ENCODE data around the gene RAPGEF6.

DNA sequence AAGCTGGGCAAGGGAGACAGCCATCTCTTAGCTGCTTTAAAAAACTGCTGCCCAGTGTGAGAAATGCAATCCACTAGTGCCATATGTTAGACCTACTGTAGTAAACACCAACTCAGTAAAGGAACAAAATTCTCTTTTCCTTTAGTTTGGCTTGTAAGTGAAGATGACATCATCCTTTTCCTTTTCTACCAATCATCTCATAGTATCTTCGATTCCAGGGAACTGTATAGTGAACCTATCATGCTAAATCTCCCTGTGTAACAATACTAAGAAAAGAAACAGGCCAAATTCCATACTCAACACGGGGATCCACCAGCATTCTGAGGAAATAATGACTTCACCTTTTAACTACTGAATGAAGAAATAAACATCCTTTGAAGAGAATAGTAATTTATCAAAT is 100.1 kb downstream of the RAPGEF6 start:
- TF ChIP-seq, protein P1, sequence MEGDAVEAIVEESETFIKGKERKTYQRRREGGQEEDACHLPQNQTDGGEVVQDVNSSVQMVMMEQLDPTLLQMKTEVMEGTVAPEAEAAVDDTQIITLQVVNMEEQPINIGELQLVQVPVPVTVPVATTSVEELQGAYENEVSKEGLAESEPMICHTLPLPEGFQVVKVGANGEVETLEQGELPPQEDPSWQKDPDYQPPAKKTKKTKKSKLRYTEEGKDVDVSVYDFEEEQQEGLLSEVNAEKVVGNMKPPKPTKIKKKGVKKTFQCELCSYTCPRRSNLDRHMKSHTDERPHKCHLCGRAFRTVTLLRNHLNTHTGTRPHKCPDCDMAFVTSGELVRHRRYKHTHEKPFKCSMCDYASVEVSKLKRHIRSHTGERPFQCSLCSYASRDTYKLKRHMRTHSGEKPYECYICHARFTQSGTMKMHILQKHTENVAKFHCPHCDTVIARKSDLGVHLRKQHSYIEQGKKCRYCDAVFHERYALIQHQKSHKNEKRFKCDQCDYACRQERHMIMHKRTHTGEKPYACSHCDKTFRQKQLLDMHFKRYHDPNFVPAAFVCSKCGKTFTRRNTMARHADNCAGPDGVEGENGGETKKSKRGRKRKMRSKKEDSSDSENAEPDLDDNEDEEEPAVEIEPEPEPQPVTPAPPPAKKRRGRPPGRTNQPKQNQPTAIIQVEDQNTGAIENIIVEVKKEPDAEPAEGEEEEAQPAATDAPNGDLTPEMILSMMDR (IDR thresholded peaks at IDR 0.05) = no peak
- TF ChIP-seq POLR2A (IDR thresholded peaks at IDR 0.05) = no peak
